ENCODE data around the gene ARMC6. TPM values are rescaled to one million over a fixed set of nuclear protein-coding genes. Genes with fewer than 3 reads are reported as not detected.
"Not testable (repeated sequence)": the region's sequence is repeated elsewhere in the genome, so short reads cannot be mapped to it uniquely, and the experiment has no call there.

Gene ARMC6
- total RNA-seq, 1 donor from 2014 or later, result 41.5 TPM

DNA sequence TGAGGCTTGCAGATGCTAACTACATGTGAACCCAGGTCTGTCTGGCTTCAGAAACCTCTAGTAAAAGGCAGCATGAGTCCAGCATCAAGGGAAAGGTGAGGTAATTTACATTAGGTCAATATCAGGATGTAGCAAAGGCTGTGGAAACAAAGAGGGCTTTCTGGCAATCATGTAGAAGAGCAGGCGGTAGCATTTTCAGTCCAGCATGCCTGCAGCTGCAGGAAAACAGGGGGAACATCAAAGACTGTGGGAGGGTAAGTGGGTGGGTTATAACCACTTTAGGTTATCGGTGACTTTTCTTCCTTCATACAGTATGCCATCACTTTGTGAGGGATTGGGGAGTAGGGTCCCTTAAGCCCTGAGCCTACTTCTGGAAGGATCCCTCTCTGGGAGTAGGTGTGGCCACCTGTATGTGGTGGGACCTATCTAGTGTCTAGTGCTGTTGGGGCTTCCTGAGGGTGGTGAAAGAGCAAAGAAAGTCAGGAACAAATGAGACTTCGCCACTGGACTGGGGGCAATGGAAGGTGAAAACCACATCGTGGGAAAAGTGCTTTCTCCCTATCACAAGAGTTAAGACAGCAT lies 10.9 kb upstream of the ARMC6 start:
- DNase-seq (ENCODE audit: low read depth), result no peak

DNA sequence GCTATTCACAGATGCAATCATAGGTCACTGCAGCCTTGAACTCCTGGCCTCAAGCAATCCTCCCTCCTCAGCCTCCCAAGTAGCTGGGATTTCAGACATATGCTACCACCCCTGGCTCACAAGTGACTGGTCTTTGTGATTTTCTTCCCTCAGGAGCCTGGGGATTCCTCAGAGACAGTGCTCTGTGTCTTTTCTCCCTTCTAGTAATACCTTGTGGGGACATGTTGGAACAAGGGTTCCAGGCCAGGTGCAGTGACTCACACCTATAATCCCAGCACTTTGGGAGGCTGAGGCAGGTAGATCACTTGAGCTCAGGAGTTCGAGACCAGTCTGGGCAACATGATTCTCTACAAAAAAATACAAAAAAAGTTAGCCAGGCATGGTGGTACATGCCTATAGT lies 10.0 kb upstream of the ARMC6 start:
- DNase-seq (ENCODE audit: low read depth), result not testable (repeated sequence)

DNA sequence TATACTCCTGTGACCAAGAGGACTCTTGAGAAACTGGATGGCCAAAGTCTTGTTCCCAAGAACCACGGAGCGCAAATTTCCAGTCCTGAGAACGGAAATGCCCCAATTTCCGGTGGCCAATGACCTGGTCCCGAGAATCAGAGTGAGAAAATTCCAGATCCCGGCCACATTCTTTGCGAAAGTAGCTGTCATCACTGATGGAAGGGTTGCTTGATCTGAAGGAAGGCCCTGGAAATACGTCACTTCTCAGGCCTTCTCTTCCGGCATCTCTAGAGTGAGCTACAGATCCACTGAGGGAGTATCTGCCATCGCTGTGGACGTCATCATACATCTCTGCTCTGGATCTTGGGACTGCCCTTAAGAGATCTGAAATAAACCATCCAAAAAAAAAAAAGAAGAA lies 7.5 kb upstream of the ARMC6 start:
- peak; percentile 18 for DNase-seq (ENCODE audit: low read depth)

GRCh38 chr19:19026299-19026971 lies 7.0 kb upstream of the ARMC6 start:
- peak; percentile 64 for DNase-seq (ENCODE audit: low read depth)

DNA sequence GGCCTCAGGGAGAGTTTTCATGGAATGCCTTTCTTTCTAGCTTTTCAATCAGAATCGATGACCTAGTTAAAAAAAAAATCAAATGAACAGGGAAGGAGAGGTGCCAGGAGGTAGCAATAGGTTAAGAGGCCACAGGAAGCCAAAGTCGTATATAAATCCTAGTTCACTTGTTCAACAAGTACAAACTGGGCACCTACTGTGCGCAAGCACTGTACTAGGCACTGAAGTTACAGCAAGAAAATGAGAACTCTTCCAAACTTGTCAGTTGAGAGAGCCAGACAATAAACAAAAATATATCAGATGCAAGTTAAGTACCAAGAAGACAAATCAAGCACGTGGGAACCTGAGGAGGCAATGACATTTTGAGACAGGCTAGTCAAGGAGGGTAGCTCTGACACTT lies 6.2 kb upstream of the ARMC6 start:
- no peak for DNase-seq (ENCODE audit: low read depth)

GRCh38 chr19:19028526-19028925 lies 4.9 kb upstream of the ARMC6 start:
- DNase-seq (ENCODE audit: low read depth), result no peak

- no peak for DNase-seq (ENCODE audit: low read depth)
Observed at GRCh38 chr19:19031891-19032290, 1.5 kb upstream of the ARMC6 start.

DNA sequence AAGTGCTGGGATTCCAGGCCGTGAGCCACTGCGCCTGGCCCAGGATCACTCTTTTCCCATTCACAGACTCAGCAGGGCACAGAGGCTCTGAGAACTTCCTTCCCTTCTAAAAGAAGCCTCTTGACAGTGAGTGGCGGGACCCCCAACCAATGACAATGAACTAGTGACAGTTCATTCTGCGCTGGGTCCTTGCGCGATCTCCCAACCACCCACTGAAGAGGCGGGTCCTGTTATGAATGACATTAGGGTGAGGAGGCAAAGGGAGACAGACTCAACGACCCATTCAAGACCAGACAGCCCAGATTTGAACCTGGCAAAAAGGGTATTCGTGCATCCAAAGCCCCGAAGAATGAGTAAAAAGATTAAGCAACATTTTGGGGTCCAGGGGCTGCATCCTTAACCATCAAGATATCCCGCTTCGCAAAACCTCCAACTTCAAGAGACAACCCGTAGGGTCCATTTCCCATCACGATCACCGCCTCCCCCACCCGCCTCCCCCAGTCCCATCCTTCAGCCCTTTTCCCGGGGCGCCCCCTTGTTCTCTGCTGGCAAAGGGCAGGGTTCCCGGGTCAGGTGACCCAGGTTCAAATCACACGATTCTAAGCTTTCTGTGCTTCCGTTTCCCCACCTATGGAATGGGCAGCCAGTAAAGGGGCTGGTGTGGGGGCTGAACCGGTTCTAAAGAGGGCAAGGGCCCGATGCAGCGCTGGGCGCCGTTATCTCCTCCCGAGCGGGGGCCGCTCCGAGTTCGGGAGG lies 805 bp upstream of the ARMC6 start:
- peak; percentile 75 for DNase-seq (ENCODE audit: low read depth)

GRCh38 chr19:19033176-19033425 lies 302 bp upstream of the ARMC6 start:
- DNase-seq (ENCODE audit: low read depth), result no peak

- DNase-seq (ENCODE audit: low read depth), result peak; percentile 54
Observed at GRCh38 chr19:19034204-19034624, 811 bp downstream of the ARMC6 start.

- no peak for DNase-seq (ENCODE audit: low read depth)
Observed at GRCh38 chr19:19039901-19040300, 6.5 kb downstream of the ARMC6 start.

GRCh38 chr19:19040417-19040816 lies 7.0 kb downstream of the ARMC6 start:
- peak; percentile 45 for DNase-seq (ENCODE audit: low read depth)

- DNase-seq (ENCODE audit: low read depth), result no peak
Observed at GRCh38 chr19:19042732-19043280, 9.4 kb downstream of the ARMC6 start.

DNA sequence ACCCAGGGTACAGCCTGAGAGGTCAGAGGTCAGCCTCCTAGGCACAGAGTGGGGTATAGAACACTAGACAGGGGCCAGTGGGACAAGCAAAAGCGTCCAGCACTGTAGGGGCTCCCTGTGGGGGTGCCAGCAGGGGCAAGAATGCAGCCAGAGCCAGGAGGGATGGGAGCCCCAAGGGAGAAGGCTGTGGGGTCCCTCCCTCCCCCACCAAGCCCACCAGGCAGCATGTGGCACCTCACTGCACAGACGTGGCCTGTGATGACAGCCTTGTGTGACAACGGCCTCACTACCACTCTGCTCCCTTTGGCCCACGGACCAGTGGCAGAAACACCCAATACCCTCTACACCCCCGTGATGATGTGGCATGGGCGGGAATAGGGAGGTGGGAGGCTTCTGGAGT lies 10.1 kb downstream of the ARMC6 start:
- DNase-seq (ENCODE audit: low read depth), result no peak

DNA sequence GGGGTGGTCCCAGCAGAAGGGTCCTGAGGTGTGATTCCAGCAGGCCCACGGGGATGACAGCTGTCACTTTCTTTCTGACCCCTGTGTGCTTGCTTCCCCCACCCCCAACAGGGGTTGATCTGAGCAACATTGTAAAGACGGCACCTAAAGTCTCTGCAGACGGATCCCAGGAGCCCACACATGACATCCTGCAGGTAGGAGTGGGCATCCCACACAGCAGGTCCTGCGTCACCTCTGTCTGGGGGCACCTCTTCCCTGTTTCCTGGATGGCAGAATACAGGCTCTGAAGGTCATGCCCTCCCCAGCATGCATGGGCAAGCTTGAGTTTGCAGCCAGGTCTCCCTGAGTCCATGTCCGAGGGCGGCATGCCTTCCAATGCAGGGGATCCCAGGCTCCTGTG lies 10.5 kb downstream of the ARMC6 start:
- DNase-seq (ENCODE audit: low read depth), result no peak

DNA sequence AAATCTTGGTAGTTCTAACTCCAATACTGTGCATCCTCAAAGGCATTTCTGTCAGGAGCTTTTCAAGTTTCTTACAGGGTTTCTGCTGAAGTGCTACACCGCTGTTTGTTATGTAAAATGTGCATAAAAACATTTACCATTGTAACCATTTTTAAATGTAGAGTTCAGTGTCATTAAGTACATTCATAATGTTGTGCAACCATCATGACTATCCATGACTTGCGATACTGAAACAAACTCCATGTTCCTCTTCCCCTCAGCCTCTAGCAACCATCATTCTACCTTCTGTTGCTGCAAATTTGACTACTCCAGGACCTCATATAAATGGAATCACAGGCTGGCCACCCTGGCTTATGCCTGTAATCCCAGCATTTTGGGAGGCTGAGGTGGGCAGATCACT lies 16.0 kb downstream of the ARMC6 start:
- DNase-seq (ENCODE audit: low read depth), result no peak

GRCh38 chr19:19050104-19050503 lies 16.7 kb downstream of the ARMC6 start:
- no peak for DNase-seq (ENCODE audit: low read depth)

DNA sequence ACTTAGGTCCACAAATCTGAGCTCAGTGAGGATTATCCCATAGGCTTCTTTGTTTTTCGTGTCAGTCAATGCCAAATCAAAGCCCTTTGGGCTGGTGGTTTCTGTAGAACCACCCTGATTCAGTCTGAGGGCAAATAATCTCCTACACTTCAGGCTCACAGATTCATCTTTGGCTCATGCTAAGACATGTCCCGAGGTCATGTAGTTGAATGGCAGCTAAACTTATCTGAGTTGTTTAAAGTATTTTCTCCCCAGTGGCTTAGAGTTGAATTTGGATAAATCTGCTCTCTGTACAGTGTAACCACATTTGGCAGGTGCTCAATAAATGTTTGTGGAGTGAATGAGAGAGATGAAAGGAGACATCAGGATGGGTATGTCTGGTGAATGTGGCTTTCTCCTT lies 17.3 kb downstream of the ARMC6 start:
- no peak for DNase-seq (ENCODE audit: low read depth)

GRCh38 chr19:19051478-19052213 lies 18.2 kb downstream of the ARMC6 start:
- no peak for DNase-seq (ENCODE audit: low read depth)

DNA sequence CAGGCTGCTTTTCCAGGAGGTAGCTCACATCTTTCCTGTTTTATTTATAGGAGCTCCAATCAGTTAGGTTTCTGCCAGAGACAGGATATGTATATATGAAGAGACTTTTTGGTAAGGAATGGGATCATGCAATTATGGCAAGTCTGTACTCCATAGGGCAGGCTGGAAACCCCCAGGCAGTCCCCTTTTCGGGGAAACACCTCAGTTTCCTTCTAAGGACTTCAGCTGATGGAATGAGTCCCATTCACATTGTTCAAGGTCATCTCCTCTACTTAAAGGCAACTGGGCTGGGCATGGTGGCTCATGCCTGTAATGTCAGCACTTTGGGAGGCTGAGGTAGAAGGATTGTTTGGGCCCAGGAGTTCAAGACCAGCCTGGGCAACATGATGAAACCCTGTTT lies 19.5 kb downstream of the ARMC6 start:
- DNase-seq (ENCODE audit: low read depth), result no peak

- peak; percentile 39 for DNase-seq (ENCODE audit: low read depth)
Observed at GRCh38 chr19:19053508-19054314, 20.3 kb downstream of the ARMC6 start.
